GM19240 (cell line): Measurements from ENCODE around the gene CHI3L1.
A peak's percentile ranks its signal among the peaks of the same experiment; 100 is the strongest.
"Not testable (repeated sequence)": the region's sequence is repeated elsewhere in the genome, so short reads cannot be mapped to it uniquely, and the experiment has no call there.

ENCODE experiments used
- DNase-seq: peaks from one replicate; pipeline ENCODE4 v3.0.0; 2011; ENCODE audit warnings: low spot score; ENCODE audit not compliant: insufficient read length

The CHI3L1 gene

GRCh38 chr1:203186446-203187303, at the start of gene CHI3L1:
Gene CHI3L1 (minus strand): TSS chr1:203186704. CDS start chr1:203186623, 81 bp downstream.
- DNase-seq: no peak

- DNase-seq: not testable (repeated sequence)
Measured at GRCh38 chr1:203234901-203235300, 48.4 kb upstream of the CHI3L1 start.

GRCh38 chr1:203229471-203230135, 43.1 kb upstream of the CHI3L1 start, which contains the start of gene CHIT1:
Gene CHIT1 (minus strand): TSS chr1:203229673. CDS start chr1:203229636, 37 bp downstream.
- DNase-seq: no peak

- DNase-seq: no peak
Measured at GRCh38 chr1:203228670-203229069, 42.2 kb upstream of the CHI3L1 start.

GRCh38 chr1:203227371-203228083, 41.0 kb upstream of the CHI3L1 start:
- DNase-seq: no peak

GRCh38 chr1:203225071-203225470, 38.6 kb upstream of the CHI3L1 start:
- DNase-seq: no peak

- DNase-seq: no peak
Measured at GRCh38 chr1:203223012-203223775, 36.7 kb upstream of the CHI3L1 start.

- no peak for DNase-seq
Measured at GRCh38 chr1:203219934-203220333, 33.4 kb upstream of the CHI3L1 start.

- DNase-seq: no peak
Measured at GRCh38 chr1:203219171-203219570, 32.7 kb upstream of the CHI3L1 start.

GRCh38 chr1:203217668-203218067, 31.2 kb upstream of the CHI3L1 start:
- DNase-seq: no peak

- no peak for DNase-seq
Measured at GRCh38 chr1:203217139-203217655, 30.7 kb upstream of the CHI3L1 start.

GRCh38 chr1:203216274-203217138, 30.0 kb upstream of the CHI3L1 start:
- DNase-seq: peak; percentile 43

- no peak for DNase-seq
Measured at GRCh38 chr1:203215573-203215972, 29.1 kb upstream of the CHI3L1 start.

- DNase-seq: no peak
Measured at GRCh38 chr1:203214871-203215270, 28.4 kb upstream of the CHI3L1 start.

GRCh38 chr1:203213126-203213525, 26.6 kb upstream of the CHI3L1 start:
- no peak for DNase-seq

- DNase-seq: no peak
Measured at GRCh38 chr1:203211812-203212211, 25.3 kb upstream of the CHI3L1 start.

- no peak for DNase-seq
Measured at GRCh38 chr1:203210988-203211387, 24.5 kb upstream of the CHI3L1 start.

GRCh38 chr1:203210350-203210749, 23.8 kb upstream of the CHI3L1 start:
- DNase-seq: no peak

GRCh38 chr1:203208181-203208580, 21.7 kb upstream of the CHI3L1 start:
- DNase-seq: no peak

GRCh38 chr1:203207751-203208150, 21.2 kb upstream of the CHI3L1 start:
- no peak for DNase-seq
